ENCODE data around the gene FRRS1.

DNA sequence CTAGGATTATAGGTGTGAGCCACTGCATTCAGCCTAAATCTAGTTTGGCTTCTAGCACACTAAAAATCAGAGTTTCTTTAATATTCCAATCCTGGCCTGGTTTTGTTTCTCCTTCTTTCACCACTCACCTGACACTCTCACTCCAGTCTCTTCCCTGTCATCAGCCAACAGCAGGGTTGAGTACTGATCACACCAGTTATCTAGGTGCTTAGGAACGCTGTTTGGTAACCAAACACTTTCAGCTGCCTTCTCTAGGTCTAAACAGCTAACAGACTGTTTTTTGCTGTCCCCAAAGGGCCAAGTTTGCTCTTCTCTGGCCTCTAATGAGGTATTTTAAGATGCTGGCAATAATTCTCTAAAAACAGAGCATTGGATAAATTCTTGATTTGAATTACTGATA is 17.7 kb upstream of the FRRS1 start:
- TF ChIP-seq CTCF (IDR thresholded peaks at IDR 0.05) (no peak), EP300 (IDR thresholded peaks at IDR 0.05) (no peak), POLR2A (IDR thresholded peaks at IDR 0.05) (no peak)
